H9 (cell line): ENCODE data around the gene EFEMP1. TPM values are rescaled to one million over a fixed set of nuclear protein-coding genes. Genes with fewer than 3 reads are reported as not detected.

Experiments
- DNase-seq: peaks from one replicate; pipeline ENCODE4 v3.0.0-alpha.2; 2017
- H2AFZ ChIP-seq: one replicate; pipeline ENCODE4 v1.6.1; 2013; ENCODE audit warnings: mild to moderate bottlenecking, low read length, control low read depth, moderate library complexity
- H2AK5ac ChIP-seq: 2 replicates; pipeline ENCODE4 v1.6.1; 2013; ENCODE audit warnings: low read length, control low read depth, mixed read lengths; ENCODE audit not compliant: insufficient read length
- H2BK120ac ChIP-seq: one replicate; pipeline ENCODE4 v1.6.1; 2013; ENCODE audit warnings: low read depth, mild to moderate bottlenecking, low read length, control low read depth, inconsistent platforms; ENCODE audit not compliant: poor library complexity, severe bottlenecking
- H2BK12ac ChIP-seq: 2 replicates; pipeline ENCODE4 v1.6.1; 2013; ENCODE audit warnings: low read length, control low read depth, mixed read lengths, low read depth; ENCODE audit not compliant: insufficient read length
- H2BK15ac ChIP-seq: 2 replicates; pipeline ENCODE4 v1.6.1; 2013; ENCODE audit warnings: low read depth, low read length, control low read depth
- H2BK20ac ChIP-seq: one replicate; pipeline ENCODE4 v1.6.1; 2013; ENCODE audit warnings: low read depth, mild to moderate bottlenecking, low read length, control low read depth, inconsistent platforms; ENCODE audit not compliant: poor library complexity, severe bottlenecking
- H2BK5ac ChIP-seq: 2 replicates; pipeline ENCODE4 v1.6.1; 2013; ENCODE audit warnings: low read length, control low read depth, mixed read lengths; ENCODE audit not compliant: insufficient read length
- H3K14ac ChIP-seq: 2 replicates; pipeline ENCODE4 v1.6.1; 2013; ENCODE audit warnings: low read length, control low read depth; ENCODE audit not compliant: insufficient read depth
- H3K18ac ChIP-seq: 2 replicates; pipeline ENCODE4 v1.6.1; 2013; ENCODE audit warnings: low read depth, mild to moderate bottlenecking, mixed read lengths, low read length, control low read depth; ENCODE audit not compliant: insufficient read length
- H3K23ac ChIP-seq: 2 replicates; pipeline ENCODE4 v1.6.1; 2013; ENCODE audit warnings: low read length, control low read depth, mixed read lengths, low read depth; ENCODE audit not compliant: insufficient read length
- H3K23me2 ChIP-seq: 2 replicates; pipeline ENCODE4 v1.6.1; 2013; ENCODE audit warnings: low read depth, mild to moderate bottlenecking, mixed read lengths, low read length, control low read depth; ENCODE audit not compliant: insufficient read length, poor library complexity, severe bottlenecking
- H3K27ac ChIP-seq: 2 replicates; pipeline ENCODE4 v1.5.1; 2013; ENCODE audit warnings: low read length, control low read depth, mixed read lengths, low read depth; ENCODE audit not compliant: insufficient read length
- H3K27me3 ChIP-seq: 2 replicates; pipeline ENCODE4 v1.6.1; 2013; ENCODE audit warnings: low read length, control low read depth, inconsistent platforms; ENCODE audit not compliant: insufficient read depth
- H3K4ac ChIP-seq: 2 replicates; pipeline ENCODE4 v1.6.1; 2013; ENCODE audit warnings: low read depth, mild to moderate bottlenecking, control low read depth, inconsistent platforms, low read length, moderate library complexity
- H3K4me1 ChIP-seq: 2 replicates; pipeline ENCODE4 v1.6.1; 2013; ENCODE audit warnings: low read length, control low read depth, inconsistent platforms; ENCODE audit not compliant: insufficient read depth
- H3K4me2 ChIP-seq: 2 replicates; pipeline ENCODE4 v1.6.1; 2013; ENCODE audit warnings: low read length, control low read depth, mixed read lengths; ENCODE audit not compliant: insufficient read length, insufficient read depth
- H3K56ac ChIP-seq: 2 replicates; pipeline ENCODE4 v1.6.1; 2013; ENCODE audit warnings: low read depth, mild to moderate bottlenecking, mixed read lengths, low read length, control low read depth; ENCODE audit not compliant: insufficient read length
- H3K79me1 ChIP-seq: 2 replicates; pipeline ENCODE4 v1.6.1; 2013; ENCODE audit warnings: low read depth, mild to moderate bottlenecking, moderate library complexity, low read length, control low read depth, inconsistent platforms; ENCODE audit not compliant: insufficient read depth, poor library complexity, severe bottlenecking
- H3K79me2 ChIP-seq: 2 replicates; pipeline ENCODE4 v1.6.1; 2013; ENCODE audit warnings: low read length, control low read depth, inconsistent platforms; ENCODE audit not compliant: insufficient read depth
- H3K9ac ChIP-seq: 2 replicates; pipeline ENCODE4 v1.6.1; 2013; ENCODE audit warnings: low read length, control low read depth, mixed read lengths; ENCODE audit not compliant: insufficient read length; ENCODE audit errors: extremely low read depth
- H3K9me3 ChIP-seq: one replicate; pipeline ENCODE4 v1.6.1; 2013; ENCODE audit warnings: low read depth, low read length, inconsistent platforms; ENCODE audit not compliant: control insufficient read depth
- H3T11ph ChIP-seq: one replicate; pipeline ENCODE4 v1.6.1; 2013; ENCODE audit warnings: mild to moderate bottlenecking, low read length, control low read depth, inconsistent platforms
- H4K20me1 ChIP-seq: one replicate; pipeline ENCODE4 v1.6.1; 2013; ENCODE audit not compliant: control insufficient read depth, insufficient read length, insufficient read depth
- H4K5ac ChIP-seq: 2 replicates; pipeline ENCODE4 v1.6.1; 2013; ENCODE audit warnings: low read depth, mild to moderate bottlenecking, mixed read lengths, low read length, control low read depth; ENCODE audit not compliant: insufficient read length
- H4K8ac ChIP-seq: replicated peaks from 2 replicates; pipeline ENCODE4 v1.6.1; 2013; ENCODE audit warnings: low read length, control low read depth, mixed read lengths, low read depth; ENCODE audit not compliant: insufficient read length
- H4K91ac ChIP-seq: 2 replicates; pipeline ENCODE4 v1.6.1; 2013; ENCODE audit warnings: low read depth, mild to moderate bottlenecking, moderate library complexity, mixed read lengths, low read length, control low read depth; ENCODE audit not compliant: insufficient read length
- H3K27ac Mint-ChIP-seq, 3 experiments: 2 replicates in 2 of 3; 3 replicates in 1 of 3; pipeline ENCODE4 v1.8.0; 2020 to 2021; ENCODE audit warnings: mixed read lengths in 3 of 3, mild to moderate bottlenecking in 1 of 3, moderate library complexity in 1 of 3
- H3K27me3 Mint-ChIP-seq: 2 replicates; pipeline ENCODE4 v1.8.0; 2021; ENCODE audit warnings: low read depth, mild to moderate bottlenecking, moderate library complexity, mixed read lengths
- H3K36me3 Mint-ChIP-seq, 3 experiments: 2 replicates in 2 of 3; 3 replicates in 1 of 3; pipeline ENCODE4 v1.8.0; 2020 to 2021; ENCODE audit warnings: low read depth in 3 of 3, mixed read lengths in 3 of 3; ENCODE audit not compliant: insufficient read depth in 1 of 3
- H3K4me1 Mint-ChIP-seq, 2 experiments: 2 replicates each; pipeline ENCODE4 v1.8.0; 2020; ENCODE audit warnings: mixed read lengths in 2 of 2
- H3K4me3 Mint-ChIP-seq, 2 experiments: 2 replicates in 1 of 2; 3 replicates in 1 of 2; pipeline ENCODE4 v1.8.0; 2020 to 2021; ENCODE audit warnings: mild to moderate bottlenecking in 2 of 2, mixed read lengths in 2 of 2, moderate library complexity in 1 of 2
- H3K9me3 Mint-ChIP-seq, 2 experiments: 2 replicates in 1 of 2; 3 replicates in 1 of 2; pipeline ENCODE4 v1.8.0; 2020; ENCODE audit warnings: mild to moderate bottlenecking in 2 of 2, mixed read lengths in 2 of 2, moderate library complexity in 1 of 2
- CTCF ChIP-seq: fragments of 200-600 bp; sonication (generic); conservative IDR thresholded peaks from 3 replicates; pipeline ENCODE4 v1.8.0; 2021; ENCODE audit warnings: antibody characterized with exemption, mild to moderate bottlenecking
- WGBS: extraction: QIAGEN DNeasy Blood & Tissue Kit; methylation state at CpG from one replicate; pipeline ENCODE4 v1.1.7; 2013; ENCODE audit warnings: missing lambda C conversion rate, low lambda C conversion rate, mixed read lengths; ENCODE audit not compliant: insufficient read length; ENCODE audit errors: extremely low coverage; 5-methylcytosine and 5-hydroxymethylcytosine counted together
- total RNA-seq: library from RNA; stranded (reverse); gene quantifications from 2 replicates; pipeline ENCODE4 v1.2.1, GENCODE V29; 2021

The EFEMP1 gene
- total RNA-seq, 1 experiment from 2014 or later: 3.5 TPM

GRCh38 chr2:55882954-55883353 lies 40.6 kb downstream of the EFEMP1 start:
- Histone ChIP-seq H4K8ac (no peak overlapping the region), H3K4me2 (no peak overlapping the region), H3K4ac (no peak overlapping the region), H3K18ac (no peak overlapping the region), H3K27ac (no peak overlapping the region), H3K23ac (no peak overlapping the region), H3K9ac (no peak overlapping the region), H2BK5ac (no peak overlapping the region), H3K4me1 (peaks cover 4% of the 10 kb centered on the region), H2AK5ac (no peak overlapping the region), H4K20me1 (no peaks in the 10 kb centered on the region), H2AFZ (no peak overlapping the region), H3K14ac (no peak overlapping the region), H3K56ac (no peak overlapping the region), H2BK15ac (no peak overlapping the region), H4K91ac (no peak overlapping the region), H3K9me3 (no peaks in the 10 kb centered on the region), H3K79me1 (no peaks in the 10 kb centered on the region), H2BK120ac (no peak overlapping the region), H3K27me3 (no peaks in the 10 kb centered on the region), H2BK12ac (no peak overlapping the region), H3K79me2 (no peaks in the 10 kb centered on the region), H2BK20ac (no peak overlapping the region), H3K23me2 (no peaks in the 10 kb centered on the region), H3T11ph (no peak overlapping the region), H4K5ac (no peak overlapping the region)
- Mint-ChIP-seq H3K27me3 (no peaks in the 10 kb centered on the region), H3K9me3 (no peaks in the 10 kb centered on the region), H3K27ac (no peak overlapping the region), H3K4me1 (peaks cover 4 to 9% of the 10 kb centered on the region in 2 experiments), H3K36me3 (no peaks in the 10 kb centered on the region), H3K4me3 (no peak overlapping the region)
- no peak for TF ChIP-seq CTCF
- WGBS: 100% methylated on average over 1 of the region's 4 CpGs
- no peak for DNase-seq
